ENCODE results near the gene FAM199X.
"Not testable (repeated sequence)": the region's sequence is repeated elsewhere in the genome, so short reads cannot be mapped to it uniquely, and the experiment has no call there.

FAM199X gene

GRCh38 chrX:104193485-104193884 lies 27.2 kb downstream of the FAM199X start:
- no peak for FAIRE-seq

DNA sequence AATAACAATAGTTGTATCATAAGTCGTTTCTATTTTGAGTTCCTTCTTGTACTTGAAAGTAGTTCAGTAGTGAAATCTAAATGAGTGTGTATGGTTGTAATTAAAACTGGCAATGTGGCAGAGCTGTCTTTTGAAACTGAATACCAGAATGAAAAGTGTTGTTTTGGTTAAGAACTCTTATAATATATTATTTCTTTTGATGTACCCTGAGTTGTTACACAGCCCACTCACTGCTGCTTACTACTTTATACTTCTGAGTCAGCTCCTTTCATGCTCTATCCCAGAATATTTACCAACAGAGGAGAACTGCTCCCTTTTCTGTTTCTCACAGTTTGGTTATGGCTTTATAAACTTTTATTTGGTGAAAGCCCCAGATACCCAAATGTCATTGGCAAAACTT lies 28.8 kb downstream of the FAM199X start:
- FAIRE-seq: no peak

DNA sequence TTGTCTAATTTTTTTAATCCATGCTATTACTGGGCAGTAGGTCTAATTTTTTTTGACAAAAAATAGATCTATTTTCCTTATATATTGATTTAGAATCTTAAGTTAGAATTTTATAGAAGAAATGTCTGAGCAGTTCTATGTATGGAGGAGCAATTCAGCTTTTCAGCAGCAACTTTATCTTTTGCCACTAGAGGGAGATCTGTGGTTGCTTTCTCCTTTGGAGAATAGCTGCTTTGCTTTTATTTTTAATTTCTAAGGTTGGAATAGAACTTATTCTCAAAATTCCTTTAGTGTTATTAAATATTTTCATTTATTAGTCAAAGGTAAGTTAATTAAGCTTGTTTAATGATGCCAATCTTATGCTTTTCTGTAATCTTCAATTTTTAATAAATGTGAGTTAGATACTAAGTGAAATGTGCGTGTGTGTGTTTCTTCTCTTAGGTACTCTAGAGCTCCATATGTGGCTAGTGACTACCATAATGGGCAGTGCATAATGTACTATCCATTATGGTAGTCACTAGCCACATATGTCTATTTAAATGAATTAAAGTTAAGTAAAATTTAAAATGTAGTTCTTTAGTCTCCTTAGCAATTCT lies 29.3 kb downstream of the FAM199X start:
- FAIRE-seq: peak; percentile 90

- FAIRE-seq: no peak
Measured at GRCh38 chrX:104205548-104205947, 39.3 kb downstream of the FAM199X start.

DNA sequence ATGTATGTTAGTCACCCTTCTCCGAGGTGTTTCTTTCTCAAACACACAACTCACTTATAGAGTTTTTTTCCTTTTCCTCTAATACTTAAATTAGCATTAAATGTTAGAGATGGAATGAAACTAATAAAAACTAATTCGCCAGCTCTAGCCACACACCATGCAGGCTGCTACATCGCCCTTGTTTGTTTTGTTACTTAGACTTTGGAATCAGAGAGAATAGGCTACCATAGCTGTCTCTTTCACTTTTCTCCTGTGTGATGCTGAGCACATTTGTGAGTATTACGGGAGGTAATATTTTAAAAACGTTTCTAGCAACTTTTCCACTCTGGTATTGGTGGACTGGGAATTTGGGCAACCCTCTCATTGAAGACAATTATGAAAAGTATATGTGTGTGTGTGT lies 44.9 kb downstream of the FAM199X start:
- FAIRE-seq: no peak

GRCh38 chrX:104230060-104230459 lies 63.8 kb downstream of the FAM199X start:
- FAIRE-seq: not testable (repeated sequence)

All from TTC549 (cell line).